ENCODE results near the gene PLXND1.

GRCh38 chr3:129543999-129544398 lies 62.5 kb downstream of the PLXND1 start:
- TF ChIP-seq POLR2A (IDR thresholded peaks at IDR 0.05): no peak
- TF ChIP-seq, protein P1, sequence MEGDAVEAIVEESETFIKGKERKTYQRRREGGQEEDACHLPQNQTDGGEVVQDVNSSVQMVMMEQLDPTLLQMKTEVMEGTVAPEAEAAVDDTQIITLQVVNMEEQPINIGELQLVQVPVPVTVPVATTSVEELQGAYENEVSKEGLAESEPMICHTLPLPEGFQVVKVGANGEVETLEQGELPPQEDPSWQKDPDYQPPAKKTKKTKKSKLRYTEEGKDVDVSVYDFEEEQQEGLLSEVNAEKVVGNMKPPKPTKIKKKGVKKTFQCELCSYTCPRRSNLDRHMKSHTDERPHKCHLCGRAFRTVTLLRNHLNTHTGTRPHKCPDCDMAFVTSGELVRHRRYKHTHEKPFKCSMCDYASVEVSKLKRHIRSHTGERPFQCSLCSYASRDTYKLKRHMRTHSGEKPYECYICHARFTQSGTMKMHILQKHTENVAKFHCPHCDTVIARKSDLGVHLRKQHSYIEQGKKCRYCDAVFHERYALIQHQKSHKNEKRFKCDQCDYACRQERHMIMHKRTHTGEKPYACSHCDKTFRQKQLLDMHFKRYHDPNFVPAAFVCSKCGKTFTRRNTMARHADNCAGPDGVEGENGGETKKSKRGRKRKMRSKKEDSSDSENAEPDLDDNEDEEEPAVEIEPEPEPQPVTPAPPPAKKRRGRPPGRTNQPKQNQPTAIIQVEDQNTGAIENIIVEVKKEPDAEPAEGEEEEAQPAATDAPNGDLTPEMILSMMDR (IDR thresholded peaks at IDR 0.05): no peak
